Activated CD4-positive, alpha-beta memory T cell treated with anti-CD3 and anti-CD28 coated beads, Interleukin-2, amount 10 ng/mL, durations not matched to agents 7 days and 5 days (primary cell): Measurements from ENCODE around the gene CCDC3. TPM values are rescaled to one million over a fixed set of nuclear protein-coding genes. Genes with fewer than 3 reads are reported as not detected.

ENCODE experiments used
- CTCF ChIA-PET: fragments of 350-600 bp; sonication (Branson Sonifier 250); formaldehyde crosslinking; loops from one replicate; lab custom pipeline; 2021; ENCODE audit warnings: antibody characterized with exemption, inconsistent platforms; lab: Charles Lee
- POLR2A ChIA-PET: fragments of 350-600 bp; sonication (Branson Sonifier 250); formaldehyde crosslinking; loops from one replicate; lab custom pipeline; 2021; ENCODE audit warnings: antibody characterized with exemption; lab: Charles Lee
- DNase-seq: peaks from one replicate; pipeline ENCODE4 v3.0.0-alpha.2; 2020
- H3K27ac Mint-ChIP-seq: one replicate; pipeline ENCODE4 v1.8.0; 2021; ENCODE audit warnings: mild to moderate bottlenecking, mixed read lengths
- H3K27me3 Mint-ChIP-seq: one replicate; pipeline ENCODE4 v1.8.0; 2021; ENCODE audit warnings: mixed read lengths
- H3K36me3 Mint-ChIP-seq: one replicate; pipeline ENCODE4 v1.8.0; 2021; ENCODE audit warnings: low read depth, mixed read lengths
- H3K4me1 Mint-ChIP-seq: one replicate; pipeline ENCODE4 v1.8.0; 2021; ENCODE audit warnings: mixed read lengths
- H3K4me3 Mint-ChIP-seq: one replicate; pipeline ENCODE4 v1.8.0; 2021; ENCODE audit warnings: mild to moderate bottlenecking, mixed read lengths
- H3K9me3 Mint-ChIP-seq: one replicate; pipeline ENCODE4 v1.8.0; 2021; ENCODE audit warnings: mixed read lengths
- total RNA-seq, 2 experiments: library from RNA; stranded (reverse); gene quantifications; one replicate each; pipeline ENCODE4 v1.2.3, GENCODE V29; 2021

Gene CCDC3
- total RNA-seq, 2 experiments from 2014 or later, result 0.18 to 0.23 TPM

DNA sequence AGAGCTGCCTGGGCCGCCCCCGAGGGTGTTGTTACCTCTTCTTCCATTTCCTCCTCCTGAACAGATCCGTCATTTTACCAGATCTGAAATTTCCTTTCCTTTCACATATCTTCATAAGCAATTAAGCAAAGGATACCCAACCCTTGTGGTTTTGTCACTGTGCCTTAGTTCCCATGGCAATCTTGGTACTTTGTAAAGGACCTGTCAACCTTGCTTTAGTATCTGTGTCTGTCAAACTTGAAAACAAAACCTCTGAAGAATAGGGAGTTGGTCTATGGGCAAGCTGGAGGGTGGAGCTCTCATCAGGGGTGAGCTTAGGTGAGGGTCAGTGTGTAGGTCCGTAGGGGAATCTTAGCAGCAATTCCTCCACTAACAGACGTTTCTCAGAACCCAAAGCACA is 25.4 kb upstream of the CCDC3 start:
- ChIA-PET CTCF (no interaction called here), POLR2A (no interaction called here)
- peaks cover 13% of the 10 kb centered on the region for H3K27me3 Mint-ChIP-seq
- DNase-seq, result no peak
- H3K27ac Mint-ChIP-seq, result no peak overlapping the region
- H3K4me3 Mint-ChIP-seq, result no peak overlapping the region
- no peaks in the 10 kb centered on the region for H3K4me1 Mint-ChIP-seq
- H3K36me3 Mint-ChIP-seq, result no peaks in the 10 kb centered on the region
- H3K9me3 Mint-ChIP-seq, result peaks cover 10% of the 10 kb centered on the region

DNA sequence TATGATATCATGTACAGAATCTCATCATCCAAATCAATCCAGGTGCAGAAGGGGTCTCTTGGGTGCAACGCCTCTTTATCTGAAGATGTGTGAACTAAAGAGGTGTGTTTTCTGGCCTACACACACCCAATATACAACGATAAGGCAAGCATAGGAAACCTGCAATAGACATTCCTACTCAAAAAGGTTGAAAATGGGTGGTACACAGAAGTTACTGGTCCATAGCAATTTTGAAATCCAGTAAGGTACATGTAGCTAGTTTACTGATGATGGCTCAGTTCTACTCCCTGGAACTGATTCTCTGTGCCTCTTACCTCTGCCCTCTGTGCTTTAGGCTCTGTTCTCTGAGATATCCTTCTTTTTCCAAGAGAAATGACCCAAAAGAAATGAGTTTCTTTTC is 22.2 kb upstream of the CCDC3 start:
- H3K27ac Mint-ChIP-seq, result no peak overlapping the region
- no peaks in the 10 kb centered on the region for H3K36me3 Mint-ChIP-seq
- no peaks in the 10 kb centered on the region for H3K4me1 Mint-ChIP-seq
- peaks cover 10% of the 10 kb centered on the region for H3K9me3 Mint-ChIP-seq
- DNase-seq, result no peak
- H3K27me3 Mint-ChIP-seq, result peaks cover 8% of the 10 kb centered on the region
- POLR2A ChIA-PET, result no interaction called here
- no peak overlapping the region for H3K4me3 Mint-ChIP-seq
- CTCF ChIA-PET, result no interaction called here

DNA sequence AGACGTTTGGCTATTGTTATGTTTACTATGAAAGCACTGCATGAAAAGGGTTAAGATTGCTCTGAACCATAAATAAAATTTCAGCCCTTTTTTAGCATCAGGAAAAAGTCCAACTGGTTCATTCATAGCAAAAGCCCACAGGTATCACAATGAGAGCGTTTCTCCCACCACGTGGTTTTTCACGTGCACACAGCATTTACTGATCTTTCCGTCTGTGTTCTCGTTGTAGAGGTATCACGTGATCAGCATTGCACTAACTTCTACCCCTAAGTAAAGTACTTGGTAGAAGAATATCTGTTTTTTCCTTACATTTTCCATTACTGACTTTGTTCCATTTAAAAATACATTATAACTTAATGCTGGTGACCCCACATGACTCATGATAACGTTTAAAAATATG is 17.8 kb upstream of the CCDC3 start:
- Mint-ChIP-seq H3K27me3 (peaks cover 8% of the 10 kb centered on the region), H3K36me3 (no peaks in the 10 kb centered on the region), H3K4me3 (no peak overlapping the region), H3K4me1 (no peaks in the 10 kb centered on the region), H3K9me3 (peaks cover 7% of the 10 kb centered on the region), H3K27ac (no peak overlapping the region)
- no peak for DNase-seq
- ChIA-PET POLR2A (no interaction called here), CTCF (no interaction called here)

DNA sequence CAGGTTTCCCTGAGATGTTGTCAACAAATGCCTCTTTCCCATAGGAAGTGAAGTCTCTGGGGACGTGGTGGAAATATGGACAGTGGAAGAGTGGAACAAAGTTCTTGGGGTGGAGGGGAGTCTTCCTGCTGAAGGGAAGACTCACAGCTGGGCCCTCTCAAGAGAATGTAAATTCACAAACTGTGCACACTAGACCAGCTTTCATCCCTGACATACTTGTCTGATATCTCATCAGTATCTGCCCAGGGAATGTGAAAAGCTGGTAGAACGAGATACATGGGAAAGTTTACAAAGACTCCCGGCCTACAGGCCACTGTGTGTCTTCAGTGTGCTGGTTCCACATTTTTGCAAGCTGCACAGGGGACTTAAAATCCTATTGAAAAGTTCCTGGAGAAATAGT is 16.7 kb upstream of the CCDC3 start:
- Mint-ChIP-seq H3K27me3 (peaks cover 8% of the 10 kb centered on the region), H3K4me3 (no peak overlapping the region), H3K36me3 (no peaks in the 10 kb centered on the region), H3K27ac (no peak overlapping the region), H3K4me1 (no peaks in the 10 kb centered on the region), H3K9me3 (no peaks in the 10 kb centered on the region)
- ChIA-PET POLR2A (no interaction called here), CTCF (no interaction called here)
- no peak for DNase-seq

DNA sequence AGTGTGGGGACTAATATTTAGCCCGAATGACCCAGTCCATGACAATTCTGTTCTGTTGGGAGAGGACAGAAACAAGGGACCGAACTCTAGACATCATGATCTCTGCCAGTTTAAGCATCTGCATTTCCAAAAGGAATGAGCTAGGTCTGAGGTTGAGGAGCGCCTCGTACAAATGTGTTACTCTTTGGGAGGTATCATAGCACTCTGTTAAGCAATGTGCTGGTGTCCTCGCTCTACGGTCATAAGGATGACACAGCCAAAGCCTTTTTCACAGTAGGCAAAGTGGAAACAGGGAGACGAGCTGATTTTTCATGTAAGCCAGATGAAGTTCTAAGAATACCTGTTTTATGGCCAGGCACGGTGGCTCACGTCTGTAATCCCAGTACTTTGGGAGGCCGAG is 15.4 kb upstream of the CCDC3 start:
- H3K9me3 Mint-ChIP-seq, result no peaks in the 10 kb centered on the region
- ChIA-PET POLR2A (no interaction called here), CTCF (no interaction called here)
- no peaks in the 10 kb centered on the region for H3K36me3 Mint-ChIP-seq
- H3K4me1 Mint-ChIP-seq, result no peaks in the 10 kb centered on the region
- H3K4me3 Mint-ChIP-seq, result no peak overlapping the region
- no peak for DNase-seq
- peaks cover 11% of the 10 kb centered on the region for H3K27me3 Mint-ChIP-seq
- no peak overlapping the region for H3K27ac Mint-ChIP-seq

DNA sequence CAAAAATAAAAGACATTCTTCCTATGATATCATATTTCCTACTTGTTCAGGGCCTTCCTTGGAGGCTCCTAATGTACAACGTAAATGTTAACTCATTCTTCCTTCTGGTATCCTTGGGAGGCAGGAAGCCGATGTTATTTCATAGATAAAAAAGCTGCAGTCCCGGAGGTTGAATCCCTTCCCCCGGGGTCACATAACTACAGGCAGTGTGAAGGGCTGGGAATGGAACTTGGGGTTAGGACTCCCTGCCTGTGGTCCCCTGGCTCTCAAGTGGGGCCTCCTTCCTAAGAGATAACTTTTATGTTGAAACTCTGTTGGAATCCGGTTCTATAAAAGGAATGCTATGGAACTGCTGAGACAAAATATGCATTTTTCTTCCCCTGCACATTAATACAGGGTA is 14.9 kb upstream of the CCDC3 start:
- no peak overlapping the region for H3K4me3 Mint-ChIP-seq
- no peaks in the 10 kb centered on the region for H3K36me3 Mint-ChIP-seq
- ChIA-PET CTCF (no interaction called here), POLR2A (no interaction called here)
- H3K4me1 Mint-ChIP-seq, result no peaks in the 10 kb centered on the region
- no peaks in the 10 kb centered on the region for H3K9me3 Mint-ChIP-seq
- H3K27ac Mint-ChIP-seq, result no peak overlapping the region
- DNase-seq, result no peak
- peaks cover 16% of the 10 kb centered on the region for H3K27me3 Mint-ChIP-seq

DNA sequence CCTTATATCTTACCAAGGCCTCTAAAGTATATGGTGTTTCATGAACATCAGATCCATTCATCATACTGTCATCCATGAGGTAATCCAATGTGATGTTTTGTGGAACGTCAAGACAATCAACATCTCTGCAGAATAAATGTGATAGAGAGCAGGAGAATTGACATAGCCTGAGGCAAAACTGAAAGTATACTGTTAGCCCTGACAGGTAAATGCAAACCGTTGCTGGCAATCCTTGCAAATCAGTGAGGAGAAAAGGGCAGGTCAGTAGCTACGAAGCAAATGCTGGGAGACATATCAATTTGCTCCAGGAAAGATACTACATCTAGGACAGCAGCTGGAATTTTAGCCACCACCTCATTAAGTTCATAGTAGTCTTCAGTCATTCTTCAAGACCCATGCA is 4.5 kb upstream of the CCDC3 start:
- Mint-ChIP-seq H3K27me3 (peaks cover 44% of the 10 kb centered on the region), H3K27ac (no peak overlapping the region), H3K4me3 (no peak overlapping the region), H3K36me3 (no peaks in the 10 kb centered on the region), H3K9me3 (no peaks in the 10 kb centered on the region), H3K4me1 (peaks cover 3% of the 10 kb centered on the region)
- no peak for DNase-seq
- ChIA-PET POLR2A (no interaction called here), CTCF (no interaction called here)

DNA sequence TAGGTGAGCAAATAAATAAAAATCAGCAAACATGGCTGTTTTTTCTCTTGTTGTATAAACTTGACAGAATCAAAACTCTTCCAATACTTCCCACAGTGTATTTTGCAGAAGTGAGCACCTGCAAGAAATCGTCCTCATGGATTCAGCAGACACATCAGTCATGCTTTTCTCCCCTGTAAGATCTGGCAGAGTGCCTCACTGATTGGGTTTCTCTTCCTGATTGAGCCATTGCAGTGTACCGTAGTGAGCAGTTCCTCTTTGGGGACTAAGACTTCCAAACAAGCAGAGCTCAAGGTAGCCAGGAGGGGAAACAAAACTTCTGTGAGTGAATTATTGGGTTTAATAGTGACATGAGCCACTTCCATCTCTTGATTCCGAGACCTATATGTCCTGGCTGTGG is 2.2 kb upstream of the CCDC3 start:
- CTCF ChIA-PET, result no interaction called here
- no peaks in the 10 kb centered on the region for H3K36me3 Mint-ChIP-seq
- peaks cover 6% of the 10 kb centered on the region for H3K4me1 Mint-ChIP-seq
- H3K4me3 Mint-ChIP-seq, result no peak overlapping the region
- no peak overlapping the region for H3K27ac Mint-ChIP-seq
- POLR2A ChIA-PET, result no interaction called here
- no peak for DNase-seq
- peaks cover 58% of the 10 kb centered on the region for H3K27me3 Mint-ChIP-seq
- H3K9me3 Mint-ChIP-seq, result no peaks in the 10 kb centered on the region

DNA sequence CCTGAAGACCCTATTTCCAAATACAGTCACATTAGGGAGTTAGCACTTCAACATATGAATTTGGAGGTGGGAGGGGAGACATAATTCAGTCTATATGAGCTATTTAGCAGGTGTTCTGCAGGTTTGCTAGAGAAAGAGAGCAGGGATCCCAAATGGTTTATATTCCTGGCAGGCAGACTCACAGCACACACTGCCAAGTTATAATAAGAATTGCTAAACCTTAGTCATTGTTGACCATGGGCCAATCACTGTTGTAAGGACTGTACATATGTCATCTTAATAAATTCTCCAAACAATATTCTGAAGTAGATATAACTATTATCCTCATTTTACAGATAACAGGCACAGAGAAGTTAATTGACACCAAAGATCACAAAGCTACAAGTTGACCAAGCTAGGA is 1.5 kb upstream of the CCDC3 start:
- H3K4me3 Mint-ChIP-seq, result no peak overlapping the region
- no peaks in the 10 kb centered on the region for H3K9me3 Mint-ChIP-seq
- POLR2A ChIA-PET, result no interaction called here
- DNase-seq, result no peak
- no peaks in the 10 kb centered on the region for H3K36me3 Mint-ChIP-seq
- H3K27ac Mint-ChIP-seq, result no peak overlapping the region
- CTCF ChIA-PET, result no interaction called here
- H3K27me3 Mint-ChIP-seq, result peaks cover 53% of the 10 kb centered on the region
- H3K4me1 Mint-ChIP-seq, result peaks cover 6% of the 10 kb centered on the region

DNA sequence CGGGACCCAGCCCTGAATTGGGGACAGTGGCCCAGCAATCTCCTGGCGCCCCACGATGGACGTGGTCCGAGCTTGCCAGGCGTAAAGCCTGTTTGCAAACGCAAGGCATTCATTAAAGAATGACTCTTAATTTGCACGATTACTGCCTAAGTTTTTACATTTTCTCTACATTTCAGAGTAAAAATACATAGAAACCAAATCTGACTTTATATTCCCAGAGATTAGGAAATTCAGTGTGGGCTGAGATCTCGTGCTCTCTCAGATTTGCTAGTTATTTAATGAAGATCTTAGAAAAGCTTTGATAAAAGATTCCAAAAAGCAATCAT is 337 bp upstream of the CCDC3 start:
- H3K27me3 Mint-ChIP-seq, result peaks cover 53% of the 10 kb centered on the region
- H3K4me1 Mint-ChIP-seq, result peaks cover 6% of the 10 kb centered on the region
- no peaks in the 10 kb centered on the region for H3K9me3 Mint-ChIP-seq
- no peaks in the 10 kb centered on the region for H3K36me3 Mint-ChIP-seq
- DNase-seq, result no peak
- H3K27ac Mint-ChIP-seq, result no peak overlapping the region
- CTCF ChIA-PET, result no interaction called here
- no peak overlapping the region for H3K4me3 Mint-ChIP-seq
- POLR2A ChIA-PET, result no interaction called here

DNA sequence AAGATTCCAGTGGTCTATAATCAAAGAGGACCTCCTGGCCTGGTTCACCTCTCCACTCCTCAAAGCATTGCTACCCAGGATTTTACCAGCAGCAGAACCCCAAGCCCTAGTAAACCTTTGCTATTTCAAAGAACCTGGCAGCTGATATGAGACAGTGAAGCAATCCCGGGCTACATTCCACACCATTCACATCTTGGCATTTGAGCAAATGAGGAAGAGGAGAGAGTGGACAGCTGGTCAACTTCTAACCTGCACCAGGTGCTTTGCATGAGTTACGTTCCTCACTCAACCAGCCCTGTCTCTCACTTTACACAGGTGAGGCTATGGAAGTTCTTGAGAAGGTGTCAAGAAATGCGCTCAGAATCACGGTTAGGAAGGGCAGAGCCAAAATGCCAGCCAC is 1.1 kb downstream of the CCDC3 start:
- CTCF ChIA-PET, result interaction anchor here (0.6 kb wide), 1 partner anchor 1221 kb away, joined by 4 read pairs; no protein-coding TSS in a partner anchor
- Mint-ChIP-seq H3K4me1 (peaks cover 6% of the 10 kb centered on the region), H3K27me3 (peaks cover 60% of the 10 kb centered on the region), H3K36me3 (no peaks in the 10 kb centered on the region), H3K9me3 (no peaks in the 10 kb centered on the region), H3K4me3 (no peak overlapping the region), H3K27ac (no peak overlapping the region)
- no peak for DNase-seq
- POLR2A ChIA-PET, result no interaction called here

DNA sequence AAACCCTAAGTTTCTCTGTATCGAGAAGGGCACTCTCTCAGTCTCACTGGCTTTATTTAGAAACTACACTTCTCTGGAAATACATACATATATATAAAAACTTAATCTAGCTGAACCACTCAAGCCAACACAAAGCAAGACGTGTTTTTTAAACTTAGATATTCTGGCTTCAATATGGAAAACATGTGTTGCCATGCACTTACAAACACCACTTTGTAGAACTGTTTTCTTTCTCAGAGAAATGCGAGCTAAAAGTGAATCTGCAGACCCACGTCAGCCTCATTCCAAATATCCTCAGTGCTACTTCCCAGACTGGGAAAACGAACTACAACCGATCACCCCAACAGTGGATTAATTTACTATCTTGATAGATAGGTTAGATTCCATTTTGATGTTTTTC is 1.7 kb downstream of the CCDC3 start:
- H3K36me3 Mint-ChIP-seq, result no peaks in the 10 kb centered on the region
- peaks cover 6% of the 10 kb centered on the region for H3K4me1 Mint-ChIP-seq
- peaks cover 55% of the 10 kb centered on the region for H3K27me3 Mint-ChIP-seq
- DNase-seq, result no peak
- ChIA-PET CTCF (interaction anchor here (0.6 kb wide), 1 partner anchor 1220 kb away, joined by 4 read pairs; no protein-coding TSS in a partner anchor), POLR2A (no interaction called here)
- no peak overlapping the region for H3K4me3 Mint-ChIP-seq
- no peak overlapping the region for H3K27ac Mint-ChIP-seq
- H3K9me3 Mint-ChIP-seq, result no peaks in the 10 kb centered on the region

DNA sequence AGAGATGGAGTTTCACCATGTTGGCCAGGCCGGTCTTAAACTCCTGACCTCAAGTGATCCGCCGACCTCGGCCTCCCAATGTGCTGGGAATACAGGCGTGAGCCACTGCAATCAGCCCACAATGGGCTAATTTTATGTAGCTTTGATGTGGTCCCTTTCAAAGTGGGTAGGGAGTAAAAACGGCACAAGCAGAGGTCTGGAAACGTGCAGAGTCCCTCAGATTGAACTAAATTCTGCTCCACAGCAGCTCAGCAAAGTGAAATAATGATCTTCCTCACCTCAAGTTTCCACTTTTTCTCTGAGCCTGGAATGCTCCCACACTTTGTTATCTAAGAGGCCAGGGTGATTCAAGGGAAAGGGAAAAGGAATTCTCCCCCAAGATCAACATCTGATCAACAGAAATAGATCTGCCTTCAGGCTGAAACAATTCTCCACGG is 6.1 kb downstream of the CCDC3 start:
- ChIA-PET CTCF (no interaction called here), POLR2A (no interaction called here)
- Mint-ChIP-seq H3K4me3 (no peak overlapping the region), H3K9me3 (no peaks in the 10 kb centered on the region), H3K27ac (no peak overlapping the region), H3K36me3 (no peaks in the 10 kb centered on the region), H3K27me3 (peaks cover 34% of the 10 kb centered on the region), H3K4me1 (no peaks in the 10 kb centered on the region)
- DNase-seq, result no peak

DNA sequence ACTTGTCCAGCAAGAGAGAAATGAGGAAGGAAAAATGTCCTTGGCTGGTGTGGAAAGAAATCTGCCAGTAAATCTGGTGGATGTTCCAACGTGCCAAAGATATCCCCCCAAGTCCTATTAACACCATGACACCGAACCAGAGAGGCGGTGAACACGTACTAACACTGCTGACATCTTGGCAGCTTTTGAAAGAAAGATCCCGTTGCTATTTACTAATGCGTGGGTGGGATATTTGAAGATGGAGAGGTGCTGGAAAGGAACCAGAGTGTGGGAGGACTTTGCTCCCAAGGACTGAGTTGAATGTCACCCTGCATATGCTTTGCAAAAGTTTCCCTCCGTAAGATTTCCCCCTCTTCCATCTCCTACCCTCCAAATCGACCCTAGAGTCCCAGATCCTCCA is 7.9 kb downstream of the CCDC3 start:
- Mint-ChIP-seq H3K27ac (no peak overlapping the region), H3K9me3 (no peaks in the 10 kb centered on the region), H3K4me1 (no peaks in the 10 kb centered on the region), H3K27me3 (peaks cover 23% of the 10 kb centered on the region), H3K36me3 (no peaks in the 10 kb centered on the region), H3K4me3 (no peak overlapping the region)
- ChIA-PET CTCF (no interaction called here), POLR2A (no interaction called here)
- no peak for DNase-seq

DNA sequence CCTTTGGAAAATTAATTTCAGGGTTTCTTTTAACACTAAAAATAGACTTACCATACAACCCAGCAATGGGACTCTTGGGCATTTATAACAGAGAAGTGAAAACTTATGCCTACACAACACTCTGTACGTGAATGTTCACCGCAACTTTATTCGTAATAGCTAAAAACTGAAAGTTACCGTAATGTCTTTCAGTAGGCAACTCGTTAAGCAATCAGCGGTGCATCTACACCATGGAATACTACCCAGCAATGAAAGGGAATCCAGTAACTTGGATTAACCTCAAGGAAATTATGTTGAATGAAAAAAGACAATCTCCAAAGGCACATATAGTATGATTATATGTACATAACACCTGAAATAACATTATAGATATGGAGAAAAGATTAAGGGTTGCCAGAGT is 16.2 kb downstream of the CCDC3 start:
- Mint-ChIP-seq H3K9me3 (peaks cover 2% of the 10 kb centered on the region), H3K4me3 (no peak overlapping the region), H3K4me1 (peaks cover 6% of the 10 kb centered on the region), H3K36me3 (no peaks in the 10 kb centered on the region), H3K27ac (no peak overlapping the region), H3K27me3 (no peaks in the 10 kb centered on the region)
- POLR2A ChIA-PET, result no interaction called here
- CTCF ChIA-PET, result no interaction called here
- no peak for DNase-seq
